Measurements from ENCODE around the gene LRP6. TPM values are rescaled to one million over a fixed set of nuclear protein-coding genes. Genes with fewer than 3 reads are reported as not detected.

The LRP6 gene
- total and polyA plus RNA-seq, 2 of the 8 experiments (the other 6 are each of a cell fraction or from before 2014, with no cell fraction given) = 53.6 to 73.2 TPM

- Histone ChIP-seq H3K14ac (ENCODE audit: insufficient read length) (no peak overlapping the region), H3K9me3 (ENCODE audit: insufficient read depth in 2 of 2, low read depth in 1 of 2, low read length in 1 of 2) (no peaks in the 10 kb centered on the region), H3K23me2 (ENCODE audit: low read depth, low read length) (no peaks in the 10 kb centered on the region), H2BK15ac (ENCODE audit: low read length) (no peak overlapping the region), H2AK5ac (ENCODE audit: low read depth, low read length) (no peak overlapping the region), H3K4me2 (ENCODE audit: insufficient read depth in 1 of 2, low read depth in 2 of 2, low read length in 2 of 2) (no peak overlapping the region), H2BK12ac (ENCODE audit: low read depth, low read length) (no peak overlapping the region), H3K79me1 (ENCODE audit: low read depth, low read length) (peaks cover 3% of the 10 kb centered on the region; the same call in 1 of the 2 replicates), H3K18ac (ENCODE audit: extremely low read depth, low read length) (no peak overlapping the region), H3K27me3 (replicated peaks in 1 of 4; ENCODE audit: control insufficient read depth in 3 of 4, extremely low read depth in 1 of 4, insufficient read depth in 3 of 4, low read length in 3 of 4) (no peaks in the 10 kb centered on the region), H4K5ac (ENCODE audit: insufficient read length, low read depth, low read length) (no peak overlapping the region), H3K9ac (replicated peaks in 1 of 4; ENCODE audit: extremely low read depth in 1 of 4, low read depth in 3 of 4, low read length in 3 of 4) (no peak overlapping the region), H3K56ac (replicated peaks; ENCODE audit: insufficient read length, low read depth, low read length) (no peak overlapping the region), H3K4me1 (replicated peaks in 1 of 4; ENCODE audit: control insufficient read depth in 3 of 4, insufficient read depth in 4 of 4, low read length in 3 of 4) (peaks cover 0 to 3% (median 1%) of the 10 kb centered on the region in 4 experiments; a peak in 2 of 7 replicates), H2BK5ac (ENCODE audit: low read depth, low read length) (no peak overlapping the region), H4K91ac (replicated peaks; ENCODE audit: insufficient read length, low read length) (no peak overlapping the region), H3K23ac (ENCODE audit: insufficient read length) (no peak overlapping the region), H3K27ac (ENCODE audit: low read depth, low read length) (no peak overlapping the region), H4K8ac (ENCODE audit: extremely low read depth, insufficient read depth, low read length) (no peak overlapping the region), H3K4ac (replicated peaks; ENCODE audit: insufficient read length, low read depth, low read length) (no peak overlapping the region), H3K36me3 (ENCODE audit: control insufficient read depth in 2 of 4, insufficient read depth in 4 of 4, low read length in 3 of 4) (peaks cover 0 to 4% (median 0%) of the 10 kb centered on the region in 4 experiments; a peak in 1 of 8 replicates), H3K79me2 (ENCODE audit: control insufficient read depth in 1 of 2, insufficient read depth in 2 of 2, low read length in 2 of 2) (peaks cover 34 to 98% of the 10 kb centered on the region in 2 experiments), H3K4me3 (ENCODE audit: extremely low read depth in 1 of 4, insufficient read depth in 2 of 4, low read depth in 3 of 4, low read length in 4 of 4) (no peak overlapping the region), H4K20me1 (replicated peaks in 1 of 2; ENCODE audit: control insufficient read depth in 1 of 2, insufficient read depth in 2 of 2, low read length in 2 of 2) (peaks cover 4 to 9% of the 10 kb centered on the region in 2 experiments), H2BK120ac (replicated peaks; ENCODE audit: low read depth, low read length) (no peak overlapping the region), H2BK20ac (ENCODE audit: low read length) (no peak overlapping the region), H2AFZ (ENCODE audit: low read length) (no peak overlapping the region)
- WGBS, 2 experiments (ENCODE audit: extremely low coverage in 1 of 2, insufficient coverage in 1 of 2, insufficient read length in 1 of 2, insufficient replicate concordance in 2 of 2, low coverage in 1 of 2, low lambda C conversion rate in 2 of 2, missing lambda C conversion rate in 1 of 2) = 92% methylated on average over 5 of the region's 5 CpGs; no CpG with 5 or more reads in 1 of the 2 experiments
- POLR2A ChIA-PET (ENCODE audit: partially characterized antibody) = interaction anchor here (1.0 to 3.7 kb wide), 2 partner anchors 9 to 26 kb away, joined by 3 to 21 read pairs; partner anchors contain the start of gene LRP6
- no peak for FAIRE-seq
- no peak for DNase-seq (ENCODE audit: low read depth in 1 of 2, low spot score in 2 of 2)
- CTCF ChIA-PET (ENCODE audit: partially characterized antibody) = interaction anchor here (0.6 to 1.6 kb wide), 3 partner anchors 14 to 87 kb away, joined by 3 read pairs; no protein-coding TSS in a partner anchor
- TF ChIP-seq KDM1A (IDR thresholded peaks at IDR 0.05; ENCODE audit: borderline replicate concordance, low read length) = no peak
- TF ChIP-seq PHF8 (conservative IDR thresholded peaks at IDR 0.05; ENCODE audit: low read depth, low read length) = no peak
- TF ChIP-seq EGR1 (IDR thresholded peaks at IDR 0.05; ENCODE audit: borderline replicate concordance, low read depth, low read length) = no peak
- TF ChIP-seq POLR2AphosphoS5 (IDR thresholded peaks at IDR 0.05; ENCODE audit: low read depth, low read length) = no peak
- TF ChIP-seq KDM4A (IDR thresholded peaks at IDR 0.05; ENCODE audit: low read depth, low read length, severe bottlenecking) = no peak
- no peak for TF ChIP-seq E2F6 (IDR thresholded peaks at IDR 0.05)
- TF ChIP-seq SUZ12 (IDR thresholded peaks at IDR 0.05; ENCODE audit: low read length) = no peak
- no peak for TF ChIP-seq RBBP5 (IDR thresholded peaks at IDR 0.05; ENCODE audit: borderline replicate concordance, low read depth, low read length)
- no peak for TF ChIP-seq SP1 (IDR thresholded peaks at IDR 0.05; ENCODE audit: low read depth, low read length)
- no peak for TF ChIP-seq SRF (IDR thresholded peaks at IDR 0.05; ENCODE audit: low read depth, low read length)
- no peak for TF ChIP-seq TBP (IDR thresholded peaks at IDR 0.05; ENCODE audit: low read depth, low read length)
- no peak for TF ChIP-seq CBX8 (IDR thresholded peaks at IDR 0.05; ENCODE audit: borderline replicate concordance, low read depth, low read length)
- TF ChIP-seq TCF12 (IDR thresholded peaks at IDR 0.05; ENCODE audit: low read depth, low read length) = no peak
These were observed 26.0 kb downstream of the LRP6 start for GRCh38 chr12:12240662-12241340.

Measured in H1 (cell line).